Adrenal gland (tissue), 5 donors: ENCODE data around the gene CPED1.

Source experiments
- CTCF ChIP-seq, 6 experiments: fragments of 450-650 bp in 4 of 6; fragments of 200-600 bp in 2 of 6; sonication (generic) in 1 of 6; IDR thresholded peaks; 1 replicate in 5 of 6; 2 replicates in 1 of 6; pipeline versions ENCODE4 v1.5.1 to v1.8.0; 2016 to 2021; ENCODE audit warnings: antibody characterized with exemption in 6 of 6, mild to moderate bottlenecking in 2 of 6, moderate library complexity in 1 of 6
- POLR2A ChIP-seq, 2 donors: fragments of 450-650 bp; IDR thresholded peaks; one replicate each; pipeline ENCODE4 v1.6.1; 2017; ENCODE audit warnings: antibody characterized with exemption in 2 of 2, mild to moderate bottlenecking in 2 of 2, moderate library complexity in 1 of 2
- donor health status: DM: no; HTN: no; CAD: no.

- TF ChIP-seq CTCF (IDR thresholded peaks at IDR 0.05) (no peak), POLR2A (IDR thresholded peaks at IDR 0.05) (no peak)
Observed at GRCh38 chr7:120959929-120960484, 28.5 kb upstream of the CPED1 start.
